NCI-H2107 treated with DMSO at 0.1 percent for 48 hours (cell line): Measurements from ENCODE around the gene RBP5.
A peak's percentile ranks its signal among the peaks of the same experiment; 100 is the strongest.

ENCODE experiments used
- DNase-seq: peaks from one replicate; lab custom pipeline; 2025; ENCODE audit not compliant: unreplicated experiment; lab: John Stamatoyannopoulos, UW

The RBP5 gene

GRCh38 chr12:7146228-7146627 lies 17.5 kb upstream of the RBP5 start:
- no peak for DNase-seq

GRCh38 chr12:7145671-7146070 lies 17.0 kb upstream of the RBP5 start:
- no peak for DNase-seq

GRCh38 chr12:7144414-7145120 lies 15.9 kb upstream of the RBP5 start:
- DNase-seq: peak; percentile 35

GRCh38 chr12:7143564-7143963 lies 14.9 kb upstream of the RBP5 start:
- no peak for DNase-seq

- no peak for DNase-seq
Observed at GRCh38 chr12:7142809-7143465, 14.2 kb upstream of the RBP5 start.

- peak; percentile 25 for DNase-seq
Observed at GRCh38 chr12:7142056-7142644, 13.5 kb upstream of the RBP5 start.

- DNase-seq: no peak
Observed at GRCh38 chr12:7141351-7142005, 12.8 kb upstream of the RBP5 start.

GRCh38 chr12:7139200-7139599 lies 10.5 kb upstream of the RBP5 start:
- no peak for DNase-seq

DNA sequence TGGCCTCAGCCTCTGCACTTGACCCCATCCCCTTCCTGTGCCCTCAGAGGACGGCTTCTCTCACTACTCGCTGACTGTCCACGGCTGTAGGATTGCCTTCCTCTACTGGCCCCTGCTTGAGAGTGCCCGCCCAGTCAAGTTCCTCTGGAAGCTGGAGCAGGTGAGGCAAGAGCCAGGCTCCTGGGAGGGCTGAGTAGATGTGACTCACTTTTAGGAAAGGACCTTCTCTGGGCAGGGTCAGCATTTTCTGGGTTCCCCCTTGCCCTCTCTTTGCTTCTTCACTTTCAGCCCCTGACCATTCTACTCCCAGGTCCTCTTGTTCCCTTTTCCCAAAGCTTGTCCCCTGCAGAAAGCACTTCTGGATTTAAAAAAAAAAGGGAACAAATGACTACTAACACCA lies 9.2 kb upstream of the RBP5 start:
- DNase-seq: no peak

DNA sequence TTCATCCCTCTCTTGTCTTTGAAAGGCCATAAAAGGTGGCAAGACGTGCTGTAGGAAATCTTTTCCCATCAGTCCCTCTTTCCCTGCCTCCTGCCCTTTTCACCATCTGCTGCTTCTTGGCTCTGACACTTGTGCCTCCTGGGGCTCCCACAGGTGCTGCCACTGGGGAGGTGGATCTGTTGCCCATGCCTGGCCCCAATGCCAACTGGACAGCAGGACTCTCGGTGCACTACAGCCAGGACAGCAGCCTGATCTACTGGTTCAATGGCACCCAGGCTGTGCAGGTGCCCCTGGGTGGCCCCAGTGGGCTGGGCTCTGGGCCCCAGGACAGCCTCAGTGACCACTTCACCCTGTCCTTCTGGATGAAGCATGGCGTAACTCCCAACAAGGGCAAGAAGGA lies 8.0 kb upstream of the RBP5 start:
- no peak for DNase-seq

DNA sequence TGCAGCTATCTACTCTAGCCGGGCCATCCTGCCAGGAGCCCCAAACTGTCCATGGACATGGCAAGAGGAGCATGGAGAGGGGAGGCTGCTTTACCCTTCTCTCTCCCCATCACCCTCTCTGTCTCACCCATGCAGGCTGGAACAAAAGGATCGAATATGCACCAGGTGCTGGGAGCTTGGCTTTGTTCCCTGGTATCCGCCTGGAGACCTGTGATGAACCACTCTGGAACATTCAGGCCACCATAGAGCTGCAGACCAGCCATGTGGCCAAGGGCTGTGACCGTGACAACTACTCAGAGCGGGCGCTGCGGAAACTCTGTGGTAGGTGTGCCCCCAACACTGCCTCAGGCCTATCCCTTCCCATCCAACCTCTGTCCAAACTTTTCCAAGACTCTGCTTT lies 7.4 kb upstream of the RBP5 start:
- DNase-seq: no peak

- no peak for DNase-seq
Observed at GRCh38 chr12:7134396-7135166, 5.9 kb upstream of the RBP5 start.

DNA sequence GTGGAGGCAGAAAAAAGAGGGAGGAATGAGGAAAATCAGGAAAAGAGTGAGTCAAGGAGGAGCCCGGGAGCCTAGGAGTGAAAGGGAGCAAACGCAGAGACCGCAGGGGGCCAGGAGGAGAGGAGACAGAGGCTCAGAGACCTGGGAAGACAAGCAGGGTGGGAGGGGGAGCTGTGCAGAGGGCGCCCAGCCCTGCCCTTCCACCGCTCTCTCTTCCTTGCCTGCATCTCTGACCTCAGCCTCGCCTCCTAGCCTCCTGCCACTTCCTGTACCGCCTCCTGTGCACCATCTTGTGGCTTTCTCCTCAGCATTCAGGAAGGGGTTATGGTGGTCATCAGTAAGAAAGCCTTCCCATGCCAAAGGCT lies 2.8 kb upstream of the RBP5 start:
- no peak for DNase-seq

DNA sequence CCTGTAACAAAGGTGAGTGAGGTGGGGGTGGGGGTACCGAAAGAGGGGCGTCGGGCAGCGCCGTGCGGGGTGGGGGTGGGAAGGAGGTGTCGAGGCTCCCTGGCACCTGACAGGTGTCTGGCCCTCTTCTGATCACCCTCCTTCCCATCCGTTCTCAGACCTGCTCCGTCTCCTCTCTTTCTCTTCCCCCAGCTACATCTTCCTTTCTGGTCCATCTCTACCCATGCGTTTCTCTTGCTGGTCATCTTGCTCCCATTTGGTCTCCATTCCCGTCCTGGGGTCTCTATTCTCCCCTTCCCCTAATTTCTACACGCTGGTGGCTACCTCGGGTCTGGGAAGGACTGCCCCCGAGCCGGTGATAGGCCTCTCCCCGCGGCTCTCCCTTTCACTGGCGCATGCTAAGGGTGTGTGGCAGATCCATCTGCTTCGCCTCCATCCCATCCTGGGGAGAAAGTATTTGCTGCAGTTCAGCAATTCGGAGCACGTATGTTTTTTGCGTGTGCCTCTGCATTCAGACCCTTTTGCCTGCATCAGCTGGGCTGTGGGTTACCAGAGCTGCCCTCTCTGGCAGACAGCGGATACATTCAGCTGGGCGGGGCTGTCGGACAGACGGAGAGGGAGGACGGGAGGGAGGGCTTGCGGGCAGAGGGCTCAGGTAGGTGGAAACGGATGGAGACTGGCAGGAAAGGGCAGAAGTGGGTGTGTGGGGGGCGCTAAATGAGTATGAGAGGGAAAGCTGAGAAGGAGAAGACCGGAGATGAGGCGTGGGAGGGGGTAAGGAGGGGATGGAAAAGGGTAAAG lies 2.2 kb upstream of the RBP5 start:
- DNase-seq: peak; percentile 38

DNA sequence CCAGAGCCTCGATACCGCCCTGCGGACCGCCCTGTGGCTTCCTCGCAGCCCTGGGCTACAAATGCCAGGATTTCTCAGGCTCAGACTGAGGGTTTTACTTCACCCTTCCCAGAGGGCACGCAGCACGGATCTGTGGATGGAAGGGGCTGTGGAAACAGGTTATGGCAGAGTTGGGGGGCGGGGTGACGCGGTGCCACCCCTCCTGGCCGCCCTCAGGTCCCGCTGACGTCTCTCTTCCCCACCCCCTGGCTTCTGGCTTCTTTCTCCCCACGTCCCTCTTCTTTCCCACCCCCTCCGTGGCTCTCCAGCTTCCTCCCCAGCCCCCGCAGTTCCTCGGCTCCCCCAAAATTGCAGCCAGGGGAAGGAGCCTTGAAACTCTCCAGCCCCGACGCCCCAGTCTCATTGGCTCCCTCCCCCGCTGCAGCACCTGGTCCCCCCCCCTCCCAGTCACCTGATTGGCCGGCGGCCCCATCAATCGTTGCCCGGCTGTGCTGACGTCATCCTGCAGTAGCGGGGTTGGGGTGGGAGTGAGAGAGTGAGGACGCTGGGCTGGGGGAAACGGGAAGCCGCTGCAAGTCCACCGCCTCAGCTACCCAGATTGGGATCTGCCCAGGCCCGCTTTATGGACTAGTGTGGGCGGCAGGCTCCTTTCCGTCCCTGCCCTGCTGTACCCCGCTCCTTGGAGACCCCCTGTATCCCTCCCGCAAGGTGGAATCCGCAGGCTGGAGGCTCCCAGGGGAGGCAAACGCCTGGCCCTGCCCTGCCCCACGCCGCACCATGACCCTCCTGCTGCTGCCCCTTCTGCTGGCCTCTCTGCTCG lies 1.4 kb upstream of the RBP5 start, which contains the start of gene CLSTN3:
Gene CLSTN3, plus strand, starts transcription at position 500 of the 820 bp plus-strand sequence. Its CDS starts 278 bp downstream, at position 778.
- peak; percentile 51 for DNase-seq

DNA sequence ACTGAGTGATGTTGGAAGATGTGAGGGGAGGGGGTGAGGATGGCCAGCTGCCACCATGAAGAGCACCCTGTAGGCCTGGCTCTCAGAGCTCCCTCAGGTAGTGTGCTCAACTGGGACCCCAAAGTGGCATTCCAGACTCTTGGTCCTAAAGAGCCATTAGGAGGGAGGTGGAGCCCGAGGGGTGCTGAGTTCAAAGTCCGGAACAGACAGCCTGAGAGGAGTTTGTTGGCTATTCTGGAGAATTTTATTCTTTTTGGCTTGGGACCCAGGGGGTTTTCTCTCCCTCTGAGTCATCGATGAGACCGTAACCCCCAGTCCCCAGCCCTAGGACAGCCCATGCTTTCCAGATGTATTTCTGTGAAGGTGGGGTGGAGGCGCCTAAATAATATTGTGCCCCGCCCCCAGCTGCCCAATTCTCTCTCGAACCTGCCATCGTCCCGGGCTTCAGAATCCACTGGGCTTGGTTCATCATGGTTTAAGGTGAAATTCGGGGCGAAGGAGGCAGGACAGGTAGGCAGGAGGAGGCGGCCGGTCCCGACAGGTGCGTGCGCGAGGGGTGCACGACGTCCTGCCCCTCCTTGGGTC lies 690 bp upstream of the RBP5 start:
- no peak for DNase-seq

- no peak for DNase-seq
Observed at GRCh38 chr12:7127916-7128626, 618 bp downstream of the RBP5 start.

GRCh38 chr12:7125632-7126227 lies 3.0 kb downstream of the RBP5 start:
- no peak for DNase-seq
